HUES6 (cell line): ENCODE measurements around the gene CLSTN2.

Source experiments
- H3K27ac ChIP-seq: 2 replicates; pipeline ENCODE4 v1.7.0; 2013; ENCODE audit warnings: low read depth, mild to moderate bottlenecking, low read length, inconsistent platforms
- H3K27me3 ChIP-seq: 2 replicates; pipeline ENCODE4 v1.6.1; 2013; ENCODE audit warnings: low read length; ENCODE audit not compliant: control insufficient read depth, insufficient read depth
- H3K36me3 ChIP-seq: 2 replicates; pipeline ENCODE4 v1.6.1; 2013; ENCODE audit warnings: low read length; ENCODE audit not compliant: control insufficient read depth, insufficient read depth
- H3K4me1 ChIP-seq: 2 replicates; pipeline ENCODE4 v1.6.1; 2013; ENCODE audit warnings: low read length; ENCODE audit not compliant: control insufficient read depth, insufficient read depth
- H3K4me3 ChIP-seq: 2 replicates; pipeline ENCODE4 v1.5.1; 2013; ENCODE audit warnings: low read depth, low read length
- H3K9ac ChIP-seq: one replicate; pipeline ENCODE4 v1.6.1; 2013; ENCODE audit warnings: mild to moderate bottlenecking, low read length
- H3K9me3 ChIP-seq: 2 replicates; pipeline ENCODE4 v1.6.1; 2013; ENCODE audit warnings: low read depth, low read length; ENCODE audit not compliant: control insufficient read depth, insufficient read depth

Gene CLSTN2

GRCh38 chr3:140342668-140343067 lies 407.7 kb downstream of the CLSTN2 start:
- Histone ChIP-seq H3K27ac (peak overlapping the region; percentile 71; the same call in 1 of the 2 replicates), H3K9ac (no peak overlapping the region), H3K4me1 (peaks cover 22% of the 10 kb centered on the region), H3K9me3 (no peaks in the 10 kb centered on the region), H3K27me3 (no peaks in the 10 kb centered on the region), H3K4me3 (no peak overlapping the region), H3K36me3 (no peaks in the 10 kb centered on the region)

GRCh38 chr3:140343211-140344081 lies 408.5 kb downstream of the CLSTN2 start:
- Histone ChIP-seq H3K4me1 (peaks cover 22% of the 10 kb centered on the region), H3K27me3 (no peaks in the 10 kb centered on the region), H3K9ac (no peak overlapping the region), H3K36me3 (no peaks in the 10 kb centered on the region), H3K4me3 (no peak overlapping the region), H3K27ac (no peak overlapping the region), H3K9me3 (no peaks in the 10 kb centered on the region)

GRCh38 chr3:140344082-140344454 lies 409.1 kb downstream of the CLSTN2 start:
- H3K9ac ChIP-seq = no peak overlapping the region
- H3K9me3 ChIP-seq = no peaks in the 10 kb centered on the region
- H3K4me1 ChIP-seq = peaks cover 22% of the 10 kb centered on the region
- no peak overlapping the region for H3K27ac ChIP-seq
- H3K27me3 ChIP-seq = no peaks in the 10 kb centered on the region
- no peak overlapping the region for H3K4me3 ChIP-seq
- no peaks in the 10 kb centered on the region for H3K36me3 ChIP-seq

GRCh38 chr3:140344601-140345205 lies 409.7 kb downstream of the CLSTN2 start:
- Histone ChIP-seq H3K9ac (no peak overlapping the region), H3K36me3 (no peaks in the 10 kb centered on the region), H3K27me3 (no peaks in the 10 kb centered on the region), H3K9me3 (no peaks in the 10 kb centered on the region), H3K4me3 (no peak overlapping the region), H3K4me1 (peaks cover 22% of the 10 kb centered on the region), H3K27ac (no peak overlapping the region)

GRCh38 chr3:140347151-140347550 lies 412.2 kb downstream of the CLSTN2 start:
- Histone ChIP-seq H3K36me3 (no peaks in the 10 kb centered on the region), H3K9me3 (no peaks in the 10 kb centered on the region), H3K4me3 (no peak overlapping the region), H3K27me3 (no peaks in the 10 kb centered on the region), H3K4me1 (peaks cover 13% of the 10 kb centered on the region), H3K9ac (no peak overlapping the region), H3K27ac (no peak overlapping the region)

GRCh38 chr3:140349938-140350337 lies 415.0 kb downstream of the CLSTN2 start:
- H3K4me3 ChIP-seq = no peak overlapping the region
- H3K36me3 ChIP-seq = no peaks in the 10 kb centered on the region
- H3K9me3 ChIP-seq = no peaks in the 10 kb centered on the region
- H3K27ac ChIP-seq = no peak overlapping the region
- H3K27me3 ChIP-seq = no peaks in the 10 kb centered on the region
- H3K9ac ChIP-seq = no peak overlapping the region
- H3K4me1 ChIP-seq = peaks cover 8% of the 10 kb centered on the region; the same call in 1 of the 2 replicates

- no peak overlapping the region for H3K27ac ChIP-seq
- no peaks in the 10 kb centered on the region for H3K9me3 ChIP-seq
- H3K36me3 ChIP-seq = no peaks in the 10 kb centered on the region
- peaks cover 8% of the 10 kb centered on the region; the same call in 1 of the 2 replicates for H3K4me1 ChIP-seq
- no peak overlapping the region for H3K9ac ChIP-seq
- H3K27me3 ChIP-seq = no peaks in the 10 kb centered on the region
- H3K4me3 ChIP-seq = no peak overlapping the region
These were observed 416.5 kb downstream of the CLSTN2 start for GRCh38 chr3:140351466-140351865.

- H3K4me3 ChIP-seq = no peak overlapping the region
- H3K4me1 ChIP-seq = peaks cover 8% of the 10 kb centered on the region; the same call in 1 of the 2 replicates
- no peaks in the 10 kb centered on the region for H3K9me3 ChIP-seq
- H3K27me3 ChIP-seq = no peaks in the 10 kb centered on the region
- no peak overlapping the region for H3K9ac ChIP-seq
- no peak overlapping the region for H3K27ac ChIP-seq
- H3K36me3 ChIP-seq = no peaks in the 10 kb centered on the region
These were observed 420.5 kb downstream of the CLSTN2 start for GRCh38 chr3:140355481-140355880.

- Histone ChIP-seq H3K9me3 (0 out of 2 replicates have a peak, but pooled peaks cover 3% of the 10 kb centered on the region), H3K27ac (no peak overlapping the region), H3K36me3 (no peaks in the 10 kb centered on the region), H3K27me3 (no peaks in the 10 kb centered on the region), H3K4me3 (no peak overlapping the region), H3K9ac (no peak overlapping the region), H3K4me1 (no peaks in the 10 kb centered on the region)
These were observed 423.7 kb downstream of the CLSTN2 start for GRCh38 chr3:140358686-140359085.

GRCh38 chr3:140359233-140359995 lies 424.4 kb downstream of the CLSTN2 start:
- H3K27me3 ChIP-seq = no peaks in the 10 kb centered on the region
- H3K4me1 ChIP-seq = no peaks in the 10 kb centered on the region
- no peak overlapping the region for H3K4me3 ChIP-seq
- H3K9ac ChIP-seq = no peak overlapping the region
- no peak overlapping the region for H3K27ac ChIP-seq
- no peaks in the 10 kb centered on the region for H3K36me3 ChIP-seq
- H3K9me3 ChIP-seq = 0 out of 2 replicates have a peak, but pooled peaks cover 3% of the 10 kb centered on the region

GRCh38 chr3:140360332-140360731 lies 425.3 kb downstream of the CLSTN2 start:
- Histone ChIP-seq H3K27me3 (no peaks in the 10 kb centered on the region), H3K4me1 (no peaks in the 10 kb centered on the region), H3K27ac (no peak overlapping the region), H3K36me3 (no peaks in the 10 kb centered on the region), H3K9ac (no peak overlapping the region), H3K4me3 (no peak overlapping the region), H3K9me3 (0 out of 2 replicates have a peak, but pooled peaks cover 3% of the 10 kb centered on the region)
